Motor neuron (in vitro differentiated cells): ENCODE data around the gene TAX1BP3. TPM values are rescaled to one million over a fixed set of nuclear protein-coding genes. Genes with fewer than 3 reads are reported as not detected.

Source experiments
- ATAC-seq, 8 experiments: fragments of 200-7000 bp; cut with Tn5 transposase; replicated peaks in 6 of 8; 2 replicates each; pipeline ENCODE4 v1.8.0; 2021; ENCODE audit warnings: mild to moderate bottlenecking in 8 of 8, moderate library complexity in 8 of 8
- H3K27ac ChIP-seq, 2 donors: fragments of 250-450 bp; sonication (Bioruptor Pico); 2 replicates each; pipeline ENCODE4 v1.9.0; 2021; ENCODE audit warnings: antibody characterized with exemption in 2 of 2, mild to moderate bottlenecking in 2 of 2, moderate library complexity in 1 of 2
- H3K4me1 ChIP-seq, 2 donors: fragments of 250-450 bp; sonication (Bioruptor Pico); replicated peaks in 1 of 2; 2 replicates each; pipeline ENCODE4 v1.6.1; 2021; ENCODE audit warnings: antibody characterized with exemption in 2 of 2, mild to moderate bottlenecking in 2 of 2, moderate library complexity in 1 of 2
- H3K4me3 ChIP-seq, 5 donors: fragments of 250-450 bp; sonication (Bioruptor Pico); 2 replicates each; pipeline ENCODE4 v1.9.0; 2021; ENCODE audit warnings: antibody characterized with exemption in 5 of 5, mild to moderate bottlenecking in 5 of 5, moderate library complexity in 4 of 5
- WGBS, 10 experiments: fragments of 450-650 bp; shearing (Covaris generic); methylation state at CpG; one replicate each; pipeline ENCODE4 v1.0.0; 2022; 5-methylcytosine and 5-hydroxymethylcytosine counted together
- in situ Hi-C, 9 experiments: fragments of 400-800 bp; cut with MboI; loops; one replicate each; pipeline ENCODE4 v1.15.0; 2021; ENCODE audit warnings: low sequenced_read_pairs in 9 of 9, low pct_unique_long_range_greater_than_20kb in 2 of 9; ENCODE audit not compliant: unreplicated experiment in 9 of 9
- total RNA-seq, 8 experiments: library from RNA; unstranded; fragments of 300-600 nt; gene quantifications; 2 replicates each; pipeline versions ENCODE4 v1.2.3 to v1.2.4, GENCODE V29; 2022

TAX1BP3 gene
- total RNA-seq, 8 experiments from 2014 or later: 19.2 to 314 (median 43.5) TPM

DNA sequence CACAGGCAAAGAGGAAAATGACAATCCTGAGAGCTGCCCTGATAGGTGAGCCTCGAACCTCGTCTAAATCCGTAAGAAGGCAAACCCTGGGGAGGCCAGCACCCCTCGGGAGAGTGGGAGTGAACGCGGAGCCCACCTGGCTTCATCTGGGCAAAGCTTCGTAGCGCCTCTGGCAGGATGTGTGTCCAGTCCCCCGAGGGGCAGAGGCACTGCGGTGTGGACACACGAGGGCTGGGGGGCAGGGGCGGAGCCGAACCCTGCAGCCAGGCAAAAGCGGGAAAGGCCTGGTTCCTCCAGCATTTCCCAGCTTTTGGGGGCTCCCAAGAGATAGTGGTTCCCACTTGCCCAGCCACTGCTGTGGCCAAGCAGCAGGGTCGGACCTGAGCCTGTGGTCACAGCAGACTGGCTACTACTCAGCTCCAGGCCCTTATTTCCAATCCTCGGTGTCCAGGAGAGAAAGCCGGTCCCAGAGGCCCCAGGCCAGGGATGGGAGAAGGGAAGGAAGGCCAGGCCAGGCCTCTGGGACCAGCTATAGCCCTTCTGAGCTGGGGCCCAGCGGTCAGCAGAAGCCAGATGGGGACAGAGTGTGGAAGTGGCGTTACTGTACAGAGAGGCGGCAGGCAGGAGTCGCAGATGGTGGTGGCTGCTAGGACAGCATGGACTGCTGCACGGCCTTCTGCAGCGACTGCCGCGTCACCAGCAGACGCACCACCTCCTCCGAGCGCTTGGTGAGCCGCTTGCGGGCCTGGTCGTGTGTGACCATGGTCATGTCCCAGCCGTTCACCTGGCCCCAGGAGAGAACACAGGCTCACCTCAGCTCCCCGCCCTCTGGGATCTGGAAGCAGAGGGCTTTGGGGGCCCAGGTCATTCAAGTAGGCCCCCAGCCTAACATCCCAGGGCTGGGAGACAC, 5.0 kb downstream of the TAX1BP3 start:
- Histone ChIP-seq H3K4me3 (no peak overlapping the region), H3K27ac (no peak overlapping the region), H3K4me1 (peaks cover 9 to 23% of the 10 kb centered on the region in 2 donors)
- ATAC-seq: no peak
- WGBS, 10 experiments: 0 to 97% (median 80%) methylated on average over 1 to 13 of the region's 33 CpGs; no CpG with 5 or more reads in 2 of the 10 experiments
- in situ Hi-C loops: loop anchor here in 1 of 9 experiments (25.0 kb wide), 1 partner anchor 101 kb away; the partner anchor contains the start of gene TRPV3

DNA sequence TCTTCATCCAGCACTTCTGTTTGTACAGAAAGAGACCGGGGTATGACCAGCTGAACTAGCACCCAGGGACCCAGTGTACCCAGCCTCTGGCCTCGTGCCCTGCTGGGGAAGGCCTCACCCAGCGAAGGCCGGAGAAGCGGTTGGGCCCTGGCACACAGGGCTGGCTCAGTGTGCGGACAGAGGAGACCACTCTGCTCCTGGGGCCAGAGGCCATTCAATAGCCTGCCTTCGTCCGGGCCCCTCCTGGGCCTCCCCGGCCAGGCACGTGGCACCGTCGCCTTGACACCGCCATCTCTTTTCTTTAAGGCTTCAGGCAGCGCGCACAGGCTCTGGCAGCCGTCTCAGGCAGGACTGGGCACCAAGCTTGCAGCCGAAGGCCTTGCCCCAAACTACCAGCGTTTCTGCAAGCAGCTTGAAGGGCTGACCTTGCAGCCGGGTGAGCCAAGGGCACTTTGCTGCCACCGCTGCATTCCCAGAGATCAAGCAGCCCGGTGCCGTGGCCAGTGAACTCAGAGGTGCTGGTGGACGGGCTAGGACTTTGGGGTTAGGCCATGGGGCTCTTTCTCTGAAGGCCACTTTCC, 8.0 kb downstream of the TAX1BP3 start:
- Histone ChIP-seq H3K4me1 (peaks cover 2 to 15% of the 10 kb centered on the region in 2 donors), H3K27ac (no peak overlapping the region), H3K4me3 (no peak overlapping the region)
- peak in 3 of 8 experiments; percentile 3 to 6 (median 5) for ATAC-seq
- in situ Hi-C loops: loop anchor here in 1 of 9 experiments (25.0 kb wide), 1 partner anchor 98 kb away; the partner anchor contains the start of gene TRPV3
- WGBS, 10 experiments: 95% methylated on average over 4 of the region's 23 CpGs; no CpG with 5 or more reads in 9 of the 10 experiments

DNA sequence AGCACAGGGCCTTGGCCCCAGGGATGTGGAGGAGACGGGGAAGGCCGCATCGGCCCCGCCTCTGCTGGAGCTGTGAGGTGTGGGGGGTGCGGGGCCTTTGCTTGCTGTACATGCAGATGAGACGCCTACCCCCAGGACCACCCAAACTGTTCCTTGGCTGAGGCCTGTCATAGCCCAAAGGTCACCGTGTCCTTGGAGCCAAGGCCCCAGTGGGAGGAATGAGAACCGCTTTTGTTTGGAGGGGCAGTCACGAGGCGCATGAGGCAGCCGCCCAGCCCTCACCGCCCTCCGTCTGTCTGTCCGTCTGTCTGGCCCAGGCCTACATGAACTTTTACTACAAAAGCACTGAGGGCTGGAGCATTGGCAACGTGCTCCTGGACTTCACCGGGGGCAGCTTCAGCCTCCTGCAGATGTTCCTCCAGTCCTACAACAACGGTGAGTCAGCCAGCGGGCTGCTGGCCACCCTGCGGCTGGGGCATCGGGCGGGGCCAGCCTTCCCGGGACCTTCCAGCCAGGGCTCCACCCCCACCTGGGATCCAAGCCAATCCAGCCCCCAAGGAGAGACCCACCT, 8.8 kb downstream of the TAX1BP3 start:
- peak overlapping the region in 1 of 2 donors; percentile 53 for H3K27ac ChIP-seq

DNA sequence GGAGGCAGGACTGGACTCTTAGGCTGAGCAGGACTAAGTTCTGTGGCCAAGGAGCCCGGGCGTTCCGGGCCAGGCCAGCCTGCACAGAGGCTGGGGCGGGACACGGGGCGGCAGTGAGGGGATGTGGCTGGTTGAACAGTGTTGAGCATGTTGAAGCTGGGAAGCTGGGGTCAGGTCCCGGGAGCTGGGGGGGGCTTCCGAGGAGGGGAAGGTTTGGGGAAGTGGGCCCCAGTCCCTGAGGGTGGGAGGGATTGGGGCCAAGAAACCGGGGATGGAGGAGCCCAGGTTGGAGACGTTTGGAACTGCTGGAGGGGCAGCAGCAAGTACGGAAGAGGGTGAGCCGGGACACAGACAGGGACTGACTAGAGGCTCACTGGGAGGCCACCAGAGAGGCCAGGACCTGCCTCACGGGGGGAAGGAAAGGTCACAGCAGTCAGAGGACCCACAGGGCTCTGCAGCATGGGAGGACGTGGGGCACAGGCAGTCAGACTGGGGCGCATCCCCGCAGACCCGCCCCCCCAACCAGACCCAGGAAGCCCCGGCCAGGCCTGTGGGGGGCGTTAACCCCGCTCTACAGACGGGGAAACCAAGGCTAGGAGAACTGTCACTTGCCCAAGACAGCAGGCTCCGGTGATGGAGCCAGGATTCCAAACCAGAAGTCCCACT, 9.5 kb downstream of the TAX1BP3 start:
- in situ Hi-C loops: loop anchor here in 1 of 9 experiments (25.0 kb wide), 1 partner anchor 97 kb away; the partner anchor contains the start of gene TRPV3
- WGBS, 10 experiments: no CpG with 5 or more reads among the region's 22 CpGs
- Histone ChIP-seq H3K4me1 (peaks cover 2 to 15% of the 10 kb centered on the region in 2 donors), H3K27ac (no peak overlapping the region), H3K4me3 (no peak overlapping the region)
- ATAC-seq: peak in 2 of 8 experiments; percentile 1 to 3

More for the DNA sequence above, 8.8 kb downstream of the TAX1BP3 start:
- ATAC-seq: peak in 6 of 8 experiments; percentile 4 to 76 (median 36)
- Histone ChIP-seq H3K4me3 (no peak overlapping the region), H3K4me1 (peaks cover 2 to 15% of the 10 kb centered on the region in 2 donors)
- WGBS, 10 experiments: 30 to 84% (median 60%) methylated on average over 1 to 15 of the region's 22 CpGs; no CpG with 5 or more reads in 7 of the 10 experiments
- in situ Hi-C loops: loop anchor here in 1 of 9 experiments (25.0 kb wide), 1 partner anchor 97 kb away; the partner anchor contains the start of gene TRPV3

DNA sequence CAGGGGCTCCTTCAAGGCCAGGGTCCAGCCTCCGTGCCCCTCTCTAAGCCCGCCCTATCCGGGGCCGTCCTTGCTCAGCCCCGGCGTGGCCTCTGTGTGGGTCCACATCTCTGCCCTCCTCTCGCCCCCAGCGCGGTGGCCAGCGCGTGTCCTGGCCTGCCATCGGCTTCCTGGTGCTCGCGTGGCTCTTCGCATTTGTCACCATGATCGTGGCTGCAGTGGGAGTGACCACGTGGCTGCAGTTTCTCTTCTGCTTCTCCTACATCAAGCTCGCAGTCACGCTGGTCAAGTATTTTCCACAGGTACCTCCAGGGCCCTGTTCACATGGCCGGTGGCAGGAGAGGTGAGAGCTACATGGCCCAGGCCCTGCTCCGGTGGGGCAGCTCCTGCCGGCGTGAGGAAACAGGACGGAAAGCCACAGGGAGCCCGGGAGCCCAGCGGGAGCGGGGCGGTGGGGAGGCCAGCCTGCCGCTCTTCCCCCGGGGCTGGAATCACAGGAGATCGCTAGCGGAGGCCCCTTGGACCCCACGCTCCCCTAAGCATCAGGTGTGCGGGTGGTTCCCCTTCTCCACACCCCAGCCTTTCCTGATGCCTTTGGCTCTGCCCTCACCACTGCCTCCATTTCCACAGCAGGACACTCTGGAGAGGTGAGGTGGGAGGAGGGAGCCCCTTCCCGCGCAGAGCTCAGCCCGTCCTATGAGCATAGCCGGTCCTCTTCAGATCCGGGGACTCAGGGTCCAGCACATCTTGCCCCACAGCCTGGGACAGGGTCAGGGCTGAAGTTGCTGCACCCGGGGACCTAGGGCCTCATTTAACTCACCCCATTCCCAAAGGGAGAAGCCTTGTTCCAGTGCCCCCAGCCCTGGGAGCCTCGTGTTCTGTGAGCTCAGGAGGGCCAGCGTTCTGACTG, 10.2 kb downstream of the TAX1BP3 start:
- WGBS, 10 experiments: 89 to 100% (median 92%) methylated on average over 1 to 6 of the region's 42 CpGs; no CpG with 5 or more reads in 4 of the 10 experiments
- no peak overlapping the region for H3K4me3 ChIP-seq
- peak in 1 of 8 experiments; percentile 6 for ATAC-seq
- peaks cover 2 to 14% of the 10 kb centered on the region in 2 donors for H3K4me1 ChIP-seq
- no peak overlapping the region for H3K27ac ChIP-seq
- in situ Hi-C loops: loop anchor here in 1 of 9 experiments (25.0 kb wide), 1 partner anchor 96 kb away; the partner anchor contains the start of gene TRPV3

DNA sequence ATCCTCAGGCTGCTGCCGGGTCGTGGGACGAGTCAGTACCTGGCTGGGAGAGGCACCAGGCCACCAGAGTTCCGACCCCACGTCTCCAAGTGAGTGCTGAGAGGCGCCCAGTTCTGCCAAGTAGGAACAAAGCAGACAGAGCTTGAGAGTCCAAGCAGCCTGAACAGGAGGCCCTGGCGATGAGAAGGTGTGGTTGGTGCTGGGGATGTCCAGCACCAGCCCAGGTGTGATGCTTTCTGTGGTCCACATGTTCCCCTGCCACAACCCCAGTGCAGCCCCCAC, 10.8 kb downstream of the TAX1BP3 start:
- no peak for ATAC-seq
- Histone ChIP-seq H3K4me1 (peaks cover 2 to 8% of the 10 kb centered on the region in 2 donors), H3K27ac (no peak overlapping the region), H3K4me3 (no peak overlapping the region)
- in situ Hi-C loops: loop anchor here in 1 of 9 experiments (25.0 kb wide), 1 partner anchor 95 kb away; the partner anchor contains the start of gene TRPV3
- WGBS, 10 experiments: 82% methylated on average over 3 of the region's 7 CpGs; no CpG with 5 or more reads in 9 of the 10 experiments

- WGBS, 10 experiments: 85% methylated on average over 4 of the region's 16 CpGs; no CpG with 5 or more reads in 9 of the 10 experiments
- in situ Hi-C loops: loop anchor here in 1 of 9 experiments (25.0 kb wide), 1 partner anchor 95 kb away; the partner anchor contains the start of gene TRPV3
- H3K27ac ChIP-seq: no peak overlapping the region
- ATAC-seq: no peak
- peaks cover 2 to 7% of the 10 kb centered on the region in 2 donors for H3K4me1 ChIP-seq
- H3K4me3 ChIP-seq: no peak overlapping the region
Observed at GRCh38 chr17:3656755-3657587, 11.4 kb downstream of the TAX1BP3 start.

DNA sequence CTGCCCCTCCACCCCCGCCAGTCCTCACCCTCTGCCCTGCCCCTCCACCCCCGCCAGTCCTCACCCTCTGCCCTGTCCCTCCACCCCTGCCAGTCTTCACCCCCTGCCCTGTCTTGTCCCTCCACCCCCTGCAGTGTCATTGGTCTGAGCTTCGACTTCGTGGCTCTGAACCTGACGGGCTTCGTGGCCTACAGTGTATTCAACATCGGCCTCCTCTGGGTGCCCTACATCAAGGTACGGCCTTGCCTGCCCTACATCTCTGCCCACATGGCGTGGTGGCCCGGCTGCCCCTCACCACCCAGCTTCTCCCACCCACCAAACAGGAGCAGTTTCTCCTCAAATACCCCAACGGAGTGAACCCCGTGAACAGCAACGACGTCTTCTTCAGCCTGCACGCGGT, 12.0 kb downstream of the TAX1BP3 start:
- in situ Hi-C loops: loop anchor here in 1 of 9 experiments (25.0 kb wide), 1 partner anchor 94 kb away; the partner anchor contains the start of gene TRPV3
- H3K4me1 ChIP-seq: peaks cover 2 to 7% of the 10 kb centered on the region in 2 donors
- no peak overlapping the region for H3K4me3 ChIP-seq
- H3K27ac ChIP-seq: no peak overlapping the region
- WGBS, 10 experiments: 100% methylated on average over 2 of the region's 16 CpGs; no CpG with 5 or more reads in 9 of the 10 experiments
- ATAC-seq: no peak

GRCh38 chr17:3655766-3656165, 12.6 kb downstream of the TAX1BP3 start:
- Histone ChIP-seq H3K4me3 (no peak overlapping the region), H3K4me1 (peaks cover 2 to 7% of the 10 kb centered on the region in 2 donors), H3K27ac (no peak overlapping the region)
- WGBS, 10 experiments: 60 to 100% methylated on average over 1 to 2 of the region's 11 CpGs; no CpG with 5 or more reads in 8 of the 10 experiments
- ATAC-seq: peak in 1 of 8 experiments; percentile 16
- in situ Hi-C loops: loop anchor here in 1 of 9 experiments (25.0 kb wide), 1 partner anchor 93 kb away; the partner anchor contains the start of gene TRPV3

DNA sequence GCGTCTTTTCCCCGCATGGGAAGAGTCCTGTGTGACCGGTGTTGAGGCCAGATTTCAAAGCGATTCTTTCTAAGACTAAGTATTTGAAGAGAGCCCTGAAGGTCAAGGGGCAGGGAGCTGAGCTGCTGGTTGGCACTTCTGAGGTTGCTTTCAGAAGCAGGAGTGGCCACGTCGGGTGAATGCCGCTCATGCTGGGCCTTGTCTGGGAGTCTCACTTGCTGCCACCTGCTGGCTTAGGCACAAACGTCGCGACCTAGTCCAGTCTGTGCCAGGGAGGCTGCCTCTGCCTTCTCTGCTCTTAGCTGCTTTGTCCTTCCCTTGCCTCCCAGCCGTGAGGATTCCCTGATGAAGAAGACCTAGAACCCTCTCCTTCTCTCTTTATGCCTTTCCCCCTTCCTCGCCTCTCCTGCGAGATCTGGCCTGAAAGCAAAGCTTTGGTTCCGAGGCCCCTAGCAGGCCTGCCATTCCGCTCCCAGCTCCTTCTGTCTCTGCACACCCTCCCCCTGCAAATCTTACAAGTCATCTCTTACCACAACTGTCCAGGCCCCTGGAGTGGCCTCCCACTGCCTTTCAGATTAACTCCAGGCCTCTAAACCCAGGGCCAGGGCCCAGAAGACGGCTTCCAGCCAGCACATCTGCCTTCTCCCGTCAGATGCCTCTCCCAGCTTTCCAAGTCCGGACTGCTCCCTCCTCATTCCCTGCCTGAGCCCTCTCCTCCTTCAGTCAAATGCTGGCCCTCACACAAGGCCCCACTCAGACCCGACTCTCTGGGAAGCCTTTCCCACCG, 20.4 kb downstream of the TAX1BP3 start:
- H3K4me1 ChIP-seq: no peaks in the 10 kb centered on the region
- WGBS, 10 experiments: 0 to 100% (median 68%) methylated on average over 1 to 11 of the region's 20 CpGs; no CpG with 5 or more reads in 4 of the 10 experiments
- peak; percentile 79 to 97 (median 86) for ATAC-seq
- in situ Hi-C loops: loop anchor here in 4 of 9 experiments (25.0 kb wide), 2 partner anchors 611 to 811 kb away; no protein-coding TSS in a partner anchor
- H3K4me3 ChIP-seq: no peak overlapping the region
- H3K27ac ChIP-seq: no peak overlapping the region
